Mucosa of stomach (tissue), 1 donor: Measurements from ENCODE around the gene RASSF3.

Source experiments
- H3K27me3 ChIP-seq: one replicate; pipeline ENCODE4 v1.7.0; 2013; ENCODE audit warnings: mild to moderate bottlenecking, low read length; ENCODE audit not compliant: control insufficient read depth, insufficient read depth
- H3K36me3 ChIP-seq: one replicate; pipeline ENCODE4 v1.7.0; 2013; ENCODE audit warnings: low read length; ENCODE audit not compliant: control insufficient read depth, insufficient read depth
- H3K4me1 ChIP-seq: one replicate; pipeline ENCODE4 v1.7.0; 2013; ENCODE audit warnings: mild to moderate bottlenecking, low read length; ENCODE audit not compliant: control insufficient read depth, insufficient read depth
- H3K4me3 ChIP-seq: one replicate; pipeline ENCODE4 v1.7.0; 2013; ENCODE audit warnings: low read length
- H3K9ac ChIP-seq: one replicate; pipeline ENCODE4 v1.7.0; 2013; ENCODE audit warnings: mild to moderate bottlenecking, low read length, moderate library complexity
- H3K9me3 ChIP-seq: one replicate; pipeline ENCODE4 v1.7.0; 2013; ENCODE audit warnings: mild to moderate bottlenecking, low read length, moderate library complexity; ENCODE audit not compliant: control insufficient read depth
- donor health status: Pancreatic carcinoma.

RASSF3 gene

DNA sequence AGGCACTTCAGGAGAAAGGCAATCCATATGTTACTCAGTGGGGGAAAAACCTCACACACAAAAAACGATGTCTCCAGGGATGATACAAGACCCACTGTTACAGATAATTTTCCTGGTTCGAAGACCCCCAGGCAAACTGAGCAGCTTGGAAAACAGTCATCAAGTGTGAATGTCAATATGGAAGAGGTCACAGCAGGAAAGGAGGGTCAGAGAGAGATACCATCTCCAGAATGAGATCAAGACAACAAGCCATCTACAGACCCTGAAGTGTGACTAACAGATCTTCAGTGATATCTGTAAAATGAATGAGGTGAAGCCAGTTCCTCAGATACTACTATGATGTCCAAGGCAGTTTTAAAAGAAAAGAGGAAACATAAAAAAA is 120.3 kb downstream of the RASSF3 start:
- Histone ChIP-seq H3K4me1 (peaks cover 4% of the 10 kb centered on the region), H3K4me3 (no peak overlapping the region), H3K9ac (no peak overlapping the region), H3K9me3 (no peaks in the 10 kb centered on the region), H3K27me3 (no peaks in the 10 kb centered on the region), H3K36me3 (no peaks in the 10 kb centered on the region)

DNA sequence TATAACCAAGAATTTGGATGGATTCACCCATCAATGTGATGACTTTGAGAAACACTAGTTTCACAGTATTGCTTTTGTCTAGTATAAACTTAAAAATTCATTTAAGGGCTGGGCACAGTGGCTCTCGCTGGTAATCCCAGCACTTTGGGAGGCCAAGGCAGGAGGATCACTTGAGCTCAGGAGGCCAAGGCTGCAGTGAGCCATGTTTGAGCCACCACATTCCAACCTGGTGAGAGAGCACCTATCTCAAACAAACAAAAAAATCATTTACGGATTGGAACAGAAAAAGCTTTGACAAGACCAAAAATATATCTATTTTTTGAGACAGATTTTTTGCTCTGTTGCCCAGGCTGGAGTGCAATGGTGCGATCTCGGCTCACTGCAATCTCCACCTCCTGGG is 121.4 kb downstream of the RASSF3 start:
- peaks cover 4% of the 10 kb centered on the region for H3K4me1 ChIP-seq
- no peak overlapping the region for H3K9ac ChIP-seq
- H3K27me3 ChIP-seq: no peaks in the 10 kb centered on the region
- no peak overlapping the region for H3K4me3 ChIP-seq
- H3K36me3 ChIP-seq: no peaks in the 10 kb centered on the region
- no peaks in the 10 kb centered on the region for H3K9me3 ChIP-seq

DNA sequence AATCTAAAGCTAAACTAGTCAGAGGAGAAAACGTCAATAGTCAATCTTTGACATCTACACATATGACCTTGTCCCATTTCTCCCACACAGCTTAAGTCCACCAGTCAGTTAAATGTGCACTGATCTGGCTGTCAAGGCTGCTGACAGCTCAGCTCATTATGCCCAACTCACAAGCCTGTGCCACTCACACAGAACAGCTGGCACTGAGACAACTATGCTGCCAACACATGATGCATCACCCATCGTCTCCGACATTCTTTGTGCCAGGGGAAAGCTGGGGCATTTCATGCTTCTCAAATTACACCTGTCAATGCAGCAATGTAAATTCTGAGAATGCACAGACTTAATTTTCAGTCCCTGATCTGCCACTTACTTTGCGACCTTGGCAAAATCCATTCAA is 123.6 kb downstream of the RASSF3 start:
- H3K4me3 ChIP-seq: no peak overlapping the region
- no peaks in the 10 kb centered on the region for H3K9me3 ChIP-seq
- H3K4me1 ChIP-seq: peaks cover 4% of the 10 kb centered on the region
- no peak overlapping the region for H3K9ac ChIP-seq
- H3K27me3 ChIP-seq: no peaks in the 10 kb centered on the region
- no peaks in the 10 kb centered on the region for H3K36me3 ChIP-seq

DNA sequence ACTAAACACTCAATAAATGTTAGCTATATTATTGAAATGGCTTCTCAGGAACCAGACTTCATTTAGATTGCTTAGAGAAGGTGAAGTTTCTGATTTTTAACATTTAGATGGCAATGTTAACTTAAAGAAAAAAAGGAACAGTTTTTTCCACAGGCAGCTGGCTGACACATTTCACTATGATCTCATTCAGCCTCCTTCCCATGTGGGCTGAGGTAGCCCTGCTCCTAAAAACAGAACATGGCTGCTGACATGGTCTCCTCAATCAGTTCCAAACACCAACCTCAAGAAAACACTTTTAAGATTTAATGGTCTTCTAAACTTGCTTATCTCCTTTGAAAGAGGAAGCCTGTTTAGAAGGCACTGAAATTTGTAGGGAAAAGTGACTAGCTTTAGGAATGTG is 125.1 kb downstream of the RASSF3 start:
- no peak overlapping the region for H3K9ac ChIP-seq
- no peaks in the 10 kb centered on the region for H3K36me3 ChIP-seq
- no peaks in the 10 kb centered on the region for H3K27me3 ChIP-seq
- H3K4me3 ChIP-seq: no peak overlapping the region
- peaks cover 3% of the 10 kb centered on the region for H3K4me1 ChIP-seq
- H3K9me3 ChIP-seq: no peaks in the 10 kb centered on the region

DNA sequence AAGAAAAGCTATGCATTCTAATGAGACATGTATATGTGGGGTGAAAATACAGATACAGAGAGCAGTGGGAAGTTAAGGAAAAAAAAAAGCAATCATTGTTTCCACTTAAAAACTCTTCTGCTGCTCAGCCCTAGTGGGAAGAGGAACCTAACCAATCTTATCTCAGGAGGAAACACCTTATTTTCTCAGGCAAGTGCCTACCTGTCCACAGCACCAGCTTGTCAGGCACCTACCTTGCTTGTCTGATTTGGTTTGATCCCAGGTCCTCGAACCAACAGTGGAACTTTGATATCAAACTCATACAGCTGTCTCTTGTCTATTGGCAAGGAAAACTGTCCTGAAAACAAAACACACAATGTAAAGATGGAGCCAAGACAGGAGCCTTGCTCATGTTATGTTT is 126.5 kb downstream of the RASSF3 start:
- no peaks in the 10 kb centered on the region for H3K9me3 ChIP-seq
- H3K4me1 ChIP-seq: no peaks in the 10 kb centered on the region
- no peaks in the 10 kb centered on the region for H3K27me3 ChIP-seq
- H3K9ac ChIP-seq: no peak overlapping the region
- no peak overlapping the region for H3K4me3 ChIP-seq
- H3K36me3 ChIP-seq: no peaks in the 10 kb centered on the region

DNA sequence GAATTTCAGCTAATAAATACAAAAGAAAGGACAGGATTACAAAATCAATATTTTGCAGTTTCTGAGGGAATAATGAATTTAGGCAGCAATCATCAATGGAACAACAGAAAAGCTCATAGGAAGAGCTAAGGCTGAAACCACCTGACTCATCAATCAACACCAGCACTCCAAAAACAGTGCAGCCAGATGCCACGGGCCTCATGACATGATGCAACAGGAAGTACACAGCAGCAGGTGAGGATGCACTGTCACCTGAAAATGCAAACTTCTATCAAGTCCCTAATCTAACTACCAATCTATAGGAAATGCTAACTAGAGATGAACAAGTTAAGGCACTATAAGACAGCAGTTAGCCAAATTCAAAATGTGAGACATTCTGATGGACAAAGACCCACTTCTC is 127.2 kb downstream of the RASSF3 start:
- Histone ChIP-seq H3K36me3 (no peaks in the 10 kb centered on the region), H3K4me3 (no peak overlapping the region), H3K4me1 (no peaks in the 10 kb centered on the region), H3K9ac (no peak overlapping the region), H3K9me3 (no peaks in the 10 kb centered on the region), H3K27me3 (no peaks in the 10 kb centered on the region)

DNA sequence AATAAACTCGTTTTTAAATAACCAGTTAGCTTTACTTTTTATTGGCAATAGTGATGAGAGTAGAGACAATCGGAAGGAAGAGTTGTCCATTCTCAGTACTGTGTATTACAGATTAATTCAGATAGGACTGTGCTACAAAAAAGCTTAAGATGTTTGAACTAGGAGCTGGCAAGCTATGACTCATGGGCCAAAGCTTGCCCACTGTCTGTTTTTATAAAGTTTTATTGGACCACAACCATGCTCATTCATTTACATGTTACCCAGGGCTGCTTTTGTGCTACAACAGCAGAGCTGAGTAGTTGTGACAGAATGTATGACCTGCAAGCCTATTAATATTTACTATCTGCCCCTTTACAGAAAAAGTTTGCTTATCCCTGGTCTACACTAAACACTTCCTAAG is 129.5 kb downstream of the RASSF3 start:
- H3K9ac ChIP-seq: no peak overlapping the region
- peaks cover 4% of the 10 kb centered on the region for H3K4me1 ChIP-seq
- H3K27me3 ChIP-seq: no peaks in the 10 kb centered on the region
- no peak overlapping the region for H3K4me3 ChIP-seq
- H3K9me3 ChIP-seq: no peaks in the 10 kb centered on the region
- no peaks in the 10 kb centered on the region for H3K36me3 ChIP-seq

DNA sequence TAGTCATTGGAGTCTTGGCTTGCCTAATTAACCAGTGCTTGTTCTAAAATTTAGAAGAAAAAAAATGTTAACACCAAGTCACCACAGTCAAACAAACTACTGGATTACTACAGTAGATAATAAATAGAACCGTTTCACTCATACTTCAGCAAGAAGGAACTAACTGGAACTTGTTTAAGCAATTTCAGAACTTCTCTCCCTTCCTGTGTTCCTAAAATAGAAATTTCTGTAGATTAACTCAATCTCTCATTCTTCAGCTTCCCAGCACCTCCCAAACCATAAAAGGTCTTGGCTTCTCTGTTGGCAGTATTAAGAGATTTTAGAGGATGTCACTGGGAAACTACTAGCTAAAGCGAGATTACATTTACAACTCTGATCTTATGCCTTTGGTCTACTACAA is 130.4 kb downstream of the RASSF3 start:
- Histone ChIP-seq H3K4me3 (no peak overlapping the region), H3K27me3 (no peaks in the 10 kb centered on the region), H3K9me3 (no peaks in the 10 kb centered on the region), H3K36me3 (no peaks in the 10 kb centered on the region), H3K9ac (no peak overlapping the region), H3K4me1 (peaks cover 8% of the 10 kb centered on the region)

DNA sequence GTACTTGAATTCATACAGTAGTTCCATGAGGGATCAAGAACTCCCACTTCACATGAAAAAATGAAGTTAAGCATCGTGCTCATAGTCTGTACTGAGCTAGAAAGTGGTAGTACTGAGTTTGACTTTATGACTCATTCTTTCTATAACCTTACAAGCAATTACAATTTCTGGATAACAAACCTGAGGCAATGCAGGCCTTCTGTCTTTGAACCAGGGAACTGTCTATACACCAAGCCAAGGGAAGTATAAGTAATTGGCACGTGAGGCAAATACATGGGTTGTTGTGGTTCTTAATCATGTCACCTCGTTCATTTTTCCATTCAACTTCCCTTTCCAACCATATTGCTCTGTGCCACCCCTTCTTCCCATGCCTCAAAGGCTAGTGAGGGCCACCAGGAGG is 132.1 kb downstream of the RASSF3 start:
- Histone ChIP-seq H3K4me3 (no peak overlapping the region), H3K27me3 (no peaks in the 10 kb centered on the region), H3K9ac (no peak overlapping the region), H3K9me3 (no peaks in the 10 kb centered on the region), H3K4me1 (peaks cover 8% of the 10 kb centered on the region), H3K36me3 (no peaks in the 10 kb centered on the region)

DNA sequence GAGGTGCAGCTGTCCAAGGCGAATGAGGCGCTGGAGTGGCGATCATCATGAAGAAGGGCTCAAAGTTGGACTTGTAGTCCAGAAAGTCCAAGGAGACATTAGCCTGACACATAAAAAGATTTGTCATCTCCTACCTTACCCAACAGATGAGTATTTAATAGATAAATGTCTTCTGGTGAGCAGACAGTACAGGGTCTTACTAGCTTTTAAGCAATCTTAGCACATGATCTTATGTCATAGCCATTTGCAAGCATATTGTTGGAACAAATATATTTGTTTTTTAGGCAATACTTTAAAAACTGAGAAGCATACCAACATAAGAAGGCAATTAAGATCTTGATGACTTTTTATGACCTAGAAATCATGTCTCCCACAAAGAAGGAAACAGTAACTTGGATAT is 132.9 kb downstream of the RASSF3 start:
- Histone ChIP-seq H3K4me1 (peaks cover 8% of the 10 kb centered on the region), H3K36me3 (no peaks in the 10 kb centered on the region)

DNA sequence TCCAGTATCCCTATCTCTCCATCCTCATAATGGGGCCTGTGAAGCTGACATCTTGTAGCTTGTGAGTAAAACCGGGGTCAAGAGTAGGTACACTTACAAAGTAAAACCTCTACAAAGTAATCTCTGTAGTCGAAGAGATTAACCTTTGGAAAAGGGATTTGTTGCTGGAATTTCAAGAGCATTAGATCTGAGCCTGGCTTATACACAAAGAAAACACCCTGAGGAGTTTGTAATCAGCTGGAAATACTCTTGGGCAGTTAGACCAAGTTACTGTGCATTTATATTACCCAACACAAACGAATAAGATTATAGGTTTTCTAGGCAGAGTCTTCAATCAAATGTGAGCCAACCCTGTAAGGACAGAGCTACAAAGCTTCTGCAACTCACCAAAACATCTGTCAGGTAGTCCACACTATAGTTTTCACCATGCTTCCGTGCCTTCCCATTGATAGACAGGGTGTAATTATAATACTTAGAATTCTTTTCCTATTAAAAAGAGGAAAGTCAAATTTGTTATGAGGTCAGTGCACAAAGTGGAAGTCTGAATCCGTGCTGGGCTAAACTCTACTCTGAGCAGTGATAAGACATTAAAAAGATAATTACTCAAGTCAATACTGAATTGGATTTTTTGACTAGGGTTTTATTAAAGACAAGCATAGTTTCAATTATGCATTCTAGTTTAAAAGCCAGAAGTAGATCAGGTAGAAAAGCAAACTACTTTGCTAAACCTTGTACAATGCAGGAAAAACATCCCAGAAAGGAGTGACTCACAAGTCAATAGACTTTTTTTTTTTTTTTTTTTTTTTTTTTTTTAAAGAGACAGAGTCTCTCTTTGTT is 134.3 kb downstream of the RASSF3 start:
- Histone ChIP-seq H3K36me3 (no peaks in the 10 kb centered on the region), H3K9me3 (no peaks in the 10 kb centered on the region), H3K27me3 (no peaks in the 10 kb centered on the region), H3K9ac (no peak overlapping the region), H3K4me3 (no peak overlapping the region), H3K4me1 (peaks cover 8% of the 10 kb centered on the region)

More for the DNA sequence above, 132.9 kb downstream of the RASSF3 start:
- Histone ChIP-seq H3K27me3 (no peaks in the 10 kb centered on the region), H3K9me3 (no peaks in the 10 kb centered on the region), H3K4me3 (no peak overlapping the region), H3K9ac (no peak overlapping the region)

DNA sequence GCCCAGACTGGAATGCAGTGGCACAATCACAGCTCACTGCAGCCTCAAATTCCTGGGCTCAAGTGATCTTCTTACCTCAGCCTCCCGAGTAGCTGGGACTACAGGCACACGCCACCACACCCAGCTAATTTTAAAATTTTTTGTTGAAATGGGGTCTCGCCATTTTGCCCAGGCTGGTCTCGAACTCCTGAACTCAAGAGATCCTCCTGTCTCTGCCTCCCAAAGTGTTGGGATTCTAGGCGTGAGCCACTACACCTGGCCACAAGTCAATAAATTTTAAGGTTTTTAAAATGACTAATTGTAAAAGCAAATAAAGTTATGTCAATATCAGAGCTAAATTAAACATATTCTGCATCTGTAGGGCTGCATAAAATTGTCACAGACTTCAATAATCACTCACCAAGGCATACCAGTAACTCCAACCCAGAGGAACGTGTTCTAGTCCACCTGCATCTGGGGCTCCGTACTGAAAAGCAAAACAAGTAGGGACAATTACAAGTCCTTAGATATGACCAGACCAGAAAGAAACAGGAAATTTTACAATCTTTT is 135.0 kb downstream of the RASSF3 start:
- Histone ChIP-seq H3K36me3 (no peaks in the 10 kb centered on the region), H3K4me3 (no peak overlapping the region), H3K9ac (no peak overlapping the region), H3K4me1 (peaks cover 8% of the 10 kb centered on the region), H3K27me3 (no peaks in the 10 kb centered on the region), H3K9me3 (no peaks in the 10 kb centered on the region)
